ENCODE data around the gene CDK6. TPM values are rescaled to one million over a fixed set of nuclear protein-coding genes. Genes with fewer than 3 reads are reported as not detected.

CDK6 gene
- total RNA-seq, 2 donors from 2014 or later: 13.6 to 39.9 TPM

DNA sequence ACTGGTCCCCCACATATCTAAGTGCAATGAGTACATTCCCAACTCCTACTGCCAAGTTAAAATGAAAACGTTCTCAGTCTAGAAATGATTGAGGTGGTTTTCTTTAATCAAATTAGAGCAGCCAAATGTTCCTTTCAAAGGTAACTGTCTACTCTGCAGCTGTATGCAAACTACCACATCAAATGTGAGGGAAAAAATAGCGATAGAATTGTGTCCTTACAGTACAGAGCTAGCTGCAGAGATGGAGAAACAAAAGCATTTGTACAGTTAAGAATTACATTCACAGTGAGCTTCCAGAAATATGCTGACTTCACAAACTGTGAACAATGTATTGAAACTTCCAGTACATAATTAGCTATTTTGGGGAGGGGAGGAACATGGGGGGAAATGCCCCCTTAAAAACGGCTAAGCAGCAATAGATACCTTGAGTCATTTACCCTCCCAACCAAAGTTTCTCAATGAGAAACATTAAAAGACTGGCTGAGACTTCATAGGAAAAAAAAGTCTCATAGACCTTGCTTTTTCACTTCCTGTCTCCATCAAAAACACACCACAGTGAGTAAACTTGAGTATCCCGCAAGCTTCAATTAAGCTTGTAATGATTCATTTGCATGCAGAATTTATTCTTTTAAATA lies 22.9 kb downstream of the CDK6 start:
- no peak overlapping the region for H3K27ac ChIP-seq

DNA sequence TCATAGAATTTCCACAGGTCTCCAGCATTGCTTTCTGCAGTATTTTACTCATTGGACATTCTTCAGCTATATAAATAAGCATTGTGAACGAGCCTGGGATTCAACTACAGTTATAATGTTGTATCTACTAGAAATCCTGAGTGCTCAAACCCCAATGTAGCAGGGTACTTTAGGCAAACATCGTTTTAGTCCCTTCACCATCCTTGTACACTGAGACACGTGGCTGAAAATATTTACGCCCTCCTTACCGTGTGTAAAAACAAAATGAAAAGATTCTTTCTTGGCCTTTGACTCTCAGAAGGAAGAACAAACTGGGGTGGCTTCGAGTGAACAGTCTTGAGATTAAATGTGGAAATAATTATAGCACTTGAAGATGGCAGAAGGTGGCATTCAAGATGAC lies 25.2 kb downstream of the CDK6 start:
- intact Hi-C loops (cut with DNase I): no loop called here
- 85% methylated on average over 6 of the region's 6 CpGs for WGBS
- H3K4me3 ChIP-seq: no peak overlapping the region
- H3K4me1 ChIP-seq (replicated peaks): no peaks in the 10 kb centered on the region
- no peaks in the 10 kb centered on the region for H3K36me3 ChIP-seq
- DNase-seq (ENCODE audit: low spot score): no peak
- no peaks in the 10 kb centered on the region for H3K27me3 ChIP-seq (replicated peaks; ENCODE audit: insufficient read depth)
- no peak for TF ChIP-seq POLR2A (IDR thresholded peaks at IDR 0.05)
- TF ChIP-seq POLR2AphosphoS5 (IDR thresholded peaks at IDR 0.05): no peak
- TF ChIP-seq, protein P1, sequence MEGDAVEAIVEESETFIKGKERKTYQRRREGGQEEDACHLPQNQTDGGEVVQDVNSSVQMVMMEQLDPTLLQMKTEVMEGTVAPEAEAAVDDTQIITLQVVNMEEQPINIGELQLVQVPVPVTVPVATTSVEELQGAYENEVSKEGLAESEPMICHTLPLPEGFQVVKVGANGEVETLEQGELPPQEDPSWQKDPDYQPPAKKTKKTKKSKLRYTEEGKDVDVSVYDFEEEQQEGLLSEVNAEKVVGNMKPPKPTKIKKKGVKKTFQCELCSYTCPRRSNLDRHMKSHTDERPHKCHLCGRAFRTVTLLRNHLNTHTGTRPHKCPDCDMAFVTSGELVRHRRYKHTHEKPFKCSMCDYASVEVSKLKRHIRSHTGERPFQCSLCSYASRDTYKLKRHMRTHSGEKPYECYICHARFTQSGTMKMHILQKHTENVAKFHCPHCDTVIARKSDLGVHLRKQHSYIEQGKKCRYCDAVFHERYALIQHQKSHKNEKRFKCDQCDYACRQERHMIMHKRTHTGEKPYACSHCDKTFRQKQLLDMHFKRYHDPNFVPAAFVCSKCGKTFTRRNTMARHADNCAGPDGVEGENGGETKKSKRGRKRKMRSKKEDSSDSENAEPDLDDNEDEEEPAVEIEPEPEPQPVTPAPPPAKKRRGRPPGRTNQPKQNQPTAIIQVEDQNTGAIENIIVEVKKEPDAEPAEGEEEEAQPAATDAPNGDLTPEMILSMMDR (IDR thresholded peaks at IDR 0.05): no peak
- H3K9me3 ChIP-seq: no peaks in the 10 kb centered on the region
- H3K27ac ChIP-seq: no peak overlapping the region

More for the DNA sequence above, 22.9 kb downstream of the CDK6 start:
- H3K27me3 ChIP-seq (replicated peaks; ENCODE audit: insufficient read depth): no peaks in the 10 kb centered on the region
- H3K36me3 ChIP-seq: no peaks in the 10 kb centered on the region
- TF ChIP-seq POLR2AphosphoS5 (IDR thresholded peaks at IDR 0.05) (no peak), POLR2A (IDR thresholded peaks at IDR 0.05) (no peak)
- TF ChIP-seq, protein P1 (IDR thresholded peaks at IDR 0.05): no peak
- no peaks in the 10 kb centered on the region for H3K9me3 ChIP-seq
- WGBS: 37% methylated on average over 4 of the region's 4 CpGs
- no peak overlapping the region for H3K4me3 ChIP-seq
- DNase-seq (ENCODE audit: low spot score): no peak
- intact Hi-C loops (cut with DNase I): no loop called here
- no peaks in the 10 kb centered on the region for H3K4me1 ChIP-seq (replicated peaks)

DNA sequence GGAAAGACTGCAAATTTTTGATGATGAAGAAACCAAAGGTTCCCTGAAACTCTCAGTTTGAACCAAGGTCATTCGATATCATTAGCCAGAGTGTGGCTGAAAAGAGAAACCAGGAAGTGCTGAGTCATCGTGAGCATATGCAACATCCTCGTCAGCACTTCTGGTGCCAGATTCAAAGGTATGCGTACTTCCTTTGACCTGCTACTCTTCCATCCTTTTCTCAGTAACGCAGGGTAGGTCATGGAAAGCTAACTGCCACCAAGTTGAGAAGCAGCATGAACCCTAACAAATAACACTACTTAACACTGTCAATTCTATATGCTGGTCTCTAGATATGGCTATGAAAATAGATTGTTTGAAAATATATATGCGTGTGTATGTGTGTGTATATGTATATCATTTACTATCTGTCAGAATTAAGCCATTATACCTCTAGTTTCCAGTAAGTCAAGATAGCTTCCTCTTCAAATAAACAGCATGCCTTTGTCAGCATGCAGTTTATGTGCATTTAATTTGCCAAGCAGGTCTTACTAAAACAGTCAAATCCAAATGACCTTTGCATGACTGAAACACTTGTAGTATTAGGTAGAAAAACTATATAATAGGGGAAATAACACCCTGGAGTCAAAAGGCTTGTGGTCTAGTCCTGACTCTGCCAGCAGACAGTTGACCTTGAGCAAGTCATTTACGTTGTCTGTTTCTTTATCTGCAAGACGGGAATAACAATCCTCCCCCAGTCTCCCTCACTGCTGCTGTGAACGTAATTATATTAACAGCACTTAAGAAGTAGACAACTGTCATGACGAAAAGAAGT lies 26.4 kb downstream of the CDK6 start:
- Histone ChIP-seq H3K4me3 (no peak overlapping the region), H3K27ac (peak overlapping the region; percentile 5 to 38), H3K9me3 (no peaks in the 10 kb centered on the region), H3K36me3 (no peaks in the 10 kb centered on the region), H3K4me1 (replicated peaks) (no peaks in the 10 kb centered on the region), H3K27me3 (replicated peaks; ENCODE audit: insufficient read depth) (no peaks in the 10 kb centered on the region)
- intact Hi-C loops (cut with DNase I): no loop called here
- TF ChIP-seq POLR2AphosphoS5 (IDR thresholded peaks at IDR 0.05): peak; percentile 89
- TF ChIP-seq, protein P1 (IDR thresholded peaks at IDR 0.05): no peak
- no peak for TF ChIP-seq POLR2A (IDR thresholded peaks at IDR 0.05)
- WGBS: 52% methylated on average over 10 of the region's 10 CpGs
- DNase-seq (ENCODE audit: low spot score): peak; percentile 80

DNA sequence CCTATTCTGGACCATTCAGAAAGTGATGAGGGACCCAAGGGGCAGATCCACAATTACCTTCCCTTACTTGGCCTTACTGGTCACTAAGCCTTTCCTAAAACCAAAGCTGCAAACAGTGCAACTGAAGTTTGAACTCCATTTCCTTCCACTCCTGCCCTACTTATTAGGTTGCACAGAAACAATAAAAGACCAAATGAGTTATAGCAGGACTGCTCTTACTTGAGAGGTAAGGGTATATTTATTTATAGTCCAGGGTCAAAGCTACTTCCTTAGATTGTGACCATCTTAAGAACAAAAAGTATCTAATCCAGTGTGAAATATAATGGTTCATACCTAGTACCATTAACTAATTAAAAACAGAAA lies 27.0 kb downstream of the CDK6 start:
- H3K36me3 ChIP-seq: no peaks in the 10 kb centered on the region
- TF ChIP-seq POLR2A (IDR thresholded peaks at IDR 0.05) (no peak), POLR2AphosphoS5 (IDR thresholded peaks at IDR 0.05) (no peak)
- TF ChIP-seq, protein P1 (IDR thresholded peaks at IDR 0.05): no peak
- H3K4me3 ChIP-seq: no peak overlapping the region
- no peaks in the 10 kb centered on the region for H3K27me3 ChIP-seq (replicated peaks; ENCODE audit: insufficient read depth)
- peak overlapping the region; percentile 5 to 38 for H3K27ac ChIP-seq
- H3K9me3 ChIP-seq: no peaks in the 10 kb centered on the region
- no peak for DNase-seq (ENCODE audit: low spot score)
- no peaks in the 10 kb centered on the region for H3K4me1 ChIP-seq (replicated peaks)
- intact Hi-C loops (cut with DNase I): no loop called here

DNA sequence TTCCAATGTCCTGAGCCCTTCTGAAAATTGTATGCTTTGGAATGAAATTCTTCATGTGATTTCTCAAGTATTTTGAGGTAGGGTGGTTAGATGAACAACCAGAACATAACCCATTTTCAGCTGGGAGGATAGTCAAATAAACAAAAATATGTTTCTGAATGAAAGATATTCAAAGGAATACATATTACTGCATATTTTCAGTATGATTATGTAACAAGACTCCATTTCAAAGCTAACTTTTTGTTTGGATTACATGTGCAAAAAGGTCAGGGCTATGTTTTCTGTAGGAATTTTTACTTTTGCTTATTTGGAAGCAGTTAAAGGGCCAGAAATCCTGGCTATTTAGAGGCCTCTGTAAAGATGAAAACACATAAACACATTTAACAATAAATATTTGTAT lies 27.7 kb downstream of the CDK6 start:
- H3K4me1 ChIP-seq (replicated peaks): no peaks in the 10 kb centered on the region
- DNase-seq (ENCODE audit: low spot score): no peak
- no peak overlapping the region for H3K4me3 ChIP-seq
- no peaks in the 10 kb centered on the region for H3K36me3 ChIP-seq
- H3K27ac ChIP-seq: no peak overlapping the region
- intact Hi-C loops (cut with DNase I): no loop called here
- TF ChIP-seq POLR2A (IDR thresholded peaks at IDR 0.05): no peak
- TF ChIP-seq, protein P1 (IDR thresholded peaks at IDR 0.05): no peak
- no peak for TF ChIP-seq POLR2AphosphoS5 (IDR thresholded peaks at IDR 0.05)
- H3K9me3 ChIP-seq: no peaks in the 10 kb centered on the region
- no peaks in the 10 kb centered on the region for H3K27me3 ChIP-seq (replicated peaks; ENCODE audit: insufficient read depth)

Data from prostate gland (tissue), 2 donors.